ENCODE measurements around the gene RASD2.
"Not testable (repeated sequence)": the region's sequence is repeated elsewhere in the genome, so short reads cannot be mapped to it uniquely, and the experiment has no call there.

The RASD2 gene

GRCh38 chr22:35540595-35541253 is at the start of gene RASD2:
RASD2 (plus strand) TSS chr22:35540831; CDS start chr22:35546810, 5,979 bp downstream.
- DNase-seq = peak; percentile 60 to 73

GRCh38 chr22:35491061-35491907 is 49.3 kb upstream of the RASD2 start:
- DNase-seq = not testable (repeated sequence)

GRCh38 chr22:35491908-35492380 is 48.7 kb upstream of the RASD2 start:
- DNase-seq = no peak

- DNase-seq = no peak
These were observed 47.6 kb upstream of the RASD2 start for GRCh38 chr22:35493074-35493473.

GRCh38 chr22:35495711-35496110 is 44.9 kb upstream of the RASD2 start:
- not testable (repeated sequence) for DNase-seq

GRCh38 chr22:35496768-35497312 is 43.8 kb upstream of the RASD2 start:
- DNase-seq = no peak

- no peak for DNase-seq
These were observed 42.4 kb upstream of the RASD2 start for GRCh38 chr22:35498026-35498800.

- DNase-seq = no peak
These were observed 37.8 kb upstream of the RASD2 start for GRCh38 chr22:35502836-35503235.

- no peak for DNase-seq
These were observed 35.0 kb upstream of the RASD2 start for GRCh38 chr22:35505399-35506258.

GRCh38 chr22:35506259-35506570 is 34.4 kb upstream of the RASD2 start:
- DNase-seq = no peak

GRCh38 chr22:35507851-35508250 is 32.8 kb upstream of the RASD2 start:
- DNase-seq = not testable (repeated sequence)

- no peak for DNase-seq
These were observed 31.2 kb upstream of the RASD2 start for GRCh38 chr22:35509451-35509850.

GRCh38 chr22:35509960-35510359 is 30.7 kb upstream of the RASD2 start:
- DNase-seq = no peak

GRCh38 chr22:35510481-35510934 is 30.1 kb upstream of the RASD2 start:
- DNase-seq = no peak

GRCh38 chr22:35510951-35511350 is 29.7 kb upstream of the RASD2 start:
- DNase-seq = no peak

GRCh38 chr22:35514366-35514765 is 26.3 kb upstream of the RASD2 start:
- no peak for DNase-seq

- not testable (repeated sequence) for DNase-seq
These were observed 24.7 kb upstream of the RASD2 start for GRCh38 chr22:35515952-35516351.

- no peak for DNase-seq
These were observed 23.9 kb upstream of the RASD2 start for GRCh38 chr22:35516723-35517122.

GRCh38 chr22:35517207-35517606 is 23.4 kb upstream of the RASD2 start:
- no peak for DNase-seq

GRCh38 chr22:35517769-35518530 is 22.7 kb upstream of the RASD2 start:
- no peak for DNase-seq

- DNase-seq = no peak
These were observed 21.8 kb upstream of the RASD2 start for GRCh38 chr22:35518811-35519210.
